Measurements from ENCODE around the gene KRT71. TPM values are rescaled to one million over a fixed set of nuclear protein-coding genes. Genes with fewer than 3 reads are reported as not detected.

The KRT71 gene
- polyA plus RNA-seq, 4 donors = not detected

Other genes starting within 250 kb of the KRT71 start
- under 1 TPM in 1 of 4 donors, not detected in 3; 0.03 TPM for gene KRT83, start 231.7 kb downstream of the KRT71 start, polyA plus RNA-seq
- under 1 TPM in 1 of 4 donors, not detected in 3; 0.03 TPM for gene KRT85, start 185.7 kb downstream of the KRT71 start, polyA plus RNA-seq
- not detected for gene KRT84, start 167.5 kb downstream of the KRT71 start, polyA plus RNA-seq
- gene KRT82, start 146.8 kb downstream of the KRT71 start, polyA plus RNA-seq = not detected
- under 1 TPM in 1 of 4 donors, not detected in 3; 0.01 TPM for gene KRT75, start 118.8 kb downstream of the KRT71 start, polyA plus RNA-seq
- gene KRT6B, start 101.0 kb downstream of the KRT71 start, polyA plus RNA-seq = under 1 TPM in 1 of 4 donors, not detected in 3; 0.67 TPM
- gene KRT6C, start 79.3 kb downstream of the KRT71 start, polyA plus RNA-seq = under 1 TPM in 1 of 4 donors, not detected in 3; 0.03 TPM
- gene KRT6A, start 59.9 kb downstream of the KRT71 start, polyA plus RNA-seq = 1 to 10 TPM in 2 of 4 donors, under 1 TPM in 1, not detected in 1; 0.13 to 6.7 (median 3.2) TPM
- 1 to 10 TPM in 2 of 4 donors, under 1 TPM in 2; 0.06 to 6.5 (median 3.2) TPM for gene KRT5, start 32.8 kb downstream of the KRT71 start, polyA plus RNA-seq
- gene KRT74, start 20.7 kb upstream of the KRT71 start, polyA plus RNA-seq = under 1 TPM in 1 of 4 donors, not detected in 3; 0.27 TPM
- gene KRT72, start 48.3 kb upstream of the KRT71 start, polyA plus RNA-seq = 10 to 100 TPM in 1 of 4 donors, 1 to 10 TPM in 2, not detected in 1; 3.2 to 24.6 (median 9.8) TPM
- gene KRT73, start 65.4 kb upstream of the KRT71 start, polyA plus RNA-seq = 1 to 10 TPM in 2 of 4 donors, under 1 TPM in 1, not detected in 1; 0.84 to 2.2 (median 1.4) TPM
- gene KRT2, start 99.1 kb upstream of the KRT71 start, polyA plus RNA-seq = 1 to 10 TPM in 3 of 4 donors, not detected in 1; 1.1 to 2.2 (median 1.1) TPM
- under 1 TPM in 1 of 4 donors, not detected in 3; 0.50 TPM for gene KRT1, start 127.3 kb upstream of the KRT71 start, polyA plus RNA-seq
- under 1 TPM in 2 of 4 donors, not detected in 2; 0.01 to 0.86 TPM for gene KRT77, start 150.4 kb upstream of the KRT71 start, polyA plus RNA-seq
- gene KRT76, start 224.2 kb upstream of the KRT71 start, polyA plus RNA-seq = not detected
- gene KRT3, start 243.0 kb upstream of the KRT71 start, polyA plus RNA-seq = not detected

Data from small intestine (tissue), 4 donors.